IMR-90 (cell line): ENCODE results near the gene TTC38. TPM values are rescaled to one million over a fixed set of nuclear protein-coding genes. Genes with fewer than 3 reads are reported as not detected.

Experiments used
- ATAC-seq: fragments of 200-7000 bp; cut with Tn5 transposase; 2 replicates; pipeline ENCODE4 v1.9.1; 2020; ENCODE audit warnings: low read depth, mild to moderate bottlenecking, moderate library complexity
- BruUV-seq: library from RNA; stranded (reverse); fragments of 400-500 nt; replicated peaks from 2 replicates; lab custom pipeline; 2021; lab: Mats Ljungman, UMichigan
- CTCF ChIA-PET: fragments of 300-600 bp; formaldehyde crosslinking; extraction: SDS; loops from one replicate; lab custom pipeline; 2021; ENCODE audit warnings: antibody characterized with exemption; lab: Yijun Ruan, JAX
- POLR2A ChIA-PET: fragments of 300-600 bp; sonication (Branson Sonifier 250); formaldehyde crosslinking; loops from one replicate; lab custom pipeline; 2022; ENCODE audit warnings: antibody characterized with exemption; ENCODE audit not compliant: unreplicated experiment; lab: Charles Lee
- DNase-seq: peaks from one replicate; pipeline ENCODE4 v3.0.0; 2013
- H2AFZ ChIP-seq: replicated peaks from 2 replicates; pipeline ENCODE3; 2013; ENCODE audit warnings: low read length, mild to moderate bottlenecking; ENCODE audit not compliant: poor library complexity
- H2AK5ac ChIP-seq: 2 replicates; pipeline ENCODE4 v1.6.1; 2013; ENCODE audit warnings: low read depth, low read length, inconsistent platforms
- H2AK9ac ChIP-seq: replicated peaks from 2 replicates; pipeline ENCODE3; 2013; ENCODE audit warnings: mild to moderate bottlenecking, low read depth, low read length, moderate library complexity; ENCODE audit not compliant: poor library complexity
- H2BK120ac ChIP-seq: 2 replicates; pipeline ENCODE4 v1.6.1; 2013; ENCODE audit warnings: low read depth, low read length, inconsistent platforms
- H2BK15ac ChIP-seq: 3 replicates; pipeline ENCODE4 v1.6.1; 2013; ENCODE audit warnings: low read depth, low read length, inconsistent platforms
- H2BK20ac ChIP-seq: 2 replicates; pipeline ENCODE4 v1.6.1; 2013; ENCODE audit warnings: low read depth, mild to moderate bottlenecking, inconsistent platforms, low read length, moderate library complexity
- H2BK5ac ChIP-seq: 2 replicates; pipeline ENCODE4 v1.6.1; 2013; ENCODE audit warnings: mild to moderate bottlenecking, low read depth, low read length, inconsistent platforms; ENCODE audit not compliant: poor library complexity, severe bottlenecking
- H3K14ac ChIP-seq: replicated peaks from 2 replicates; pipeline ENCODE4 v1.6.1; 2013; ENCODE audit warnings: low read depth, low read length, inconsistent platforms
- H3K18ac ChIP-seq: 2 replicates; pipeline ENCODE4 v1.6.1; 2013; ENCODE audit warnings: low read depth, low read length, control low read depth
- H3K23ac ChIP-seq: 2 replicates; pipeline ENCODE4 v1.6.1; 2013; ENCODE audit warnings: low read depth, low read length, inconsistent platforms
- H3K27ac ChIP-seq: 2 replicates; pipeline ENCODE4 v1.5.1; 2013; ENCODE audit warnings: mild to moderate bottlenecking, control low read depth, low read length; ENCODE audit not compliant: insufficient read depth
- H3K27me3 ChIP-seq: 2 replicates; pipeline ENCODE4 v1.6.1; 2013; ENCODE audit warnings: low read length; ENCODE audit not compliant: control insufficient read depth, insufficient read depth
- H3K36me3 ChIP-seq: 2 replicates; pipeline ENCODE4 v1.6.1; 2013; ENCODE audit warnings: low read length, mixed read lengths; ENCODE audit not compliant: control insufficient read depth, insufficient read depth
- H3K4ac ChIP-seq: 2 replicates; pipeline ENCODE4 v1.6.1; 2013; ENCODE audit warnings: low read depth, low read length, inconsistent platforms
- H3K4me1 ChIP-seq: 2 replicates; pipeline ENCODE4 v1.6.1; 2013; ENCODE audit warnings: low read length, mixed read lengths; ENCODE audit not compliant: control insufficient read depth, insufficient read depth
- H3K4me2 ChIP-seq: 2 replicates; pipeline ENCODE4 v1.6.1; 2013; ENCODE audit warnings: low read depth, mild to moderate bottlenecking, control low read depth, low read length, moderate library complexity
- H3K4me3 ChIP-seq: 2 replicates; pipeline ENCODE4 v1.5.1; 2013; ENCODE audit warnings: low read depth, mild to moderate bottlenecking, control low read depth, low read length, moderate library complexity; ENCODE audit not compliant: insufficient read depth
- H3K56ac ChIP-seq: 2 replicates; pipeline ENCODE4 v1.6.1; 2013; ENCODE audit warnings: low read length, inconsistent platforms; ENCODE audit not compliant: insufficient read depth; ENCODE audit errors: extremely low read depth
- H3K79me1 ChIP-seq, 2 experiments: 2 replicates each; pipeline ENCODE4 v1.6.1; 2013; ENCODE audit warnings: low read length in 2 of 2, inconsistent platforms in 1 of 2, low read depth in 1 of 2
- H3K9ac ChIP-seq: 2 replicates; pipeline ENCODE4 v1.6.1; 2013; ENCODE audit warnings: low read depth, low read length, control low read depth
- H3K9me1 ChIP-seq: 2 replicates; pipeline ENCODE4 v1.6.1; 2013; ENCODE audit warnings: low read length, inconsistent platforms; ENCODE audit not compliant: insufficient read depth
- H3K9me3 ChIP-seq: 2 replicates; pipeline ENCODE4 v1.6.1; 2013; ENCODE audit warnings: low read length; ENCODE audit not compliant: control insufficient read depth, insufficient read depth
- H4K20me1 ChIP-seq: 2 replicates; pipeline ENCODE4 v1.6.1; 2013; ENCODE audit warnings: low read length, inconsistent platforms; ENCODE audit not compliant: insufficient read depth
- H4K5ac ChIP-seq: 2 replicates; pipeline ENCODE4 v1.6.1; 2013; ENCODE audit warnings: mild to moderate bottlenecking, low read depth, low read length, control low read depth
- H4K8ac ChIP-seq, 2 experiments: 2 replicates each; pipeline ENCODE4 v1.6.1; 2013; ENCODE audit warnings: low read depth in 2 of 2, low read length in 2 of 2, control low read depth in 1 of 2, inconsistent platforms in 1 of 2
- H4K91ac ChIP-seq: 2 replicates; pipeline ENCODE4 v1.6.1; 2013; ENCODE audit warnings: low read depth, low read length, inconsistent platforms; ENCODE audit not compliant: insufficient read depth
- CEBPB ChIP-seq: IDR thresholded peaks from 2 replicates; pipeline ENCODE4 v1.6.1; 2012; ENCODE audit warnings: low read depth, low read length, improper control_type of control experiment
- MAFK ChIP-seq: IDR thresholded peaks from 2 replicates; pipeline ENCODE4 v1.6.1; 2012; ENCODE audit warnings: low read depth, low read length, improper control_type of control experiment
- POLR2A ChIP-seq: IDR thresholded peaks from 2 replicates; pipeline ENCODE4 v1.6.1; 2012; ENCODE audit warnings: mild to moderate bottlenecking, low read depth, low read length
- WGBS, 2 experiments: methylation state at CpG; one replicate each; pipeline versions ENCODE4 v1.1.5 to v1.1.7; 2013; ENCODE audit warnings: missing lambda C conversion rate in 2 of 2; ENCODE audit not compliant: insufficient read length in 1 of 2; ENCODE audit errors: extremely low coverage in 2 of 2; 5-methylcytosine and 5-hydroxymethylcytosine counted together
- dilution Hi-C: fragments of 300-500 bp; cut with HindIII; formaldehyde crosslinking; loops from one replicate; pipeline ENCODE4 v1.14.3; 2018; ENCODE audit warnings: low sequenced_read_pairs; ENCODE audit not compliant: unreplicated experiment
- in situ Hi-C: fragments of 300-500 bp; cut with MboI; formaldehyde crosslinking; loops from 3 replicates; pipeline ENCODE4 v1.14.3; 2019; ENCODE audit warnings: low sequenced_read_pairs, inconsistent platforms, mixed read lengths
- intact Hi-C: fragments of 100-400 bp; cut with micrococcal nuclease; formaldehyde crosslinking; loops from 2 replicates; pipeline ENCODE4 v1.10.0; 2022
- polyA plus RNA-seq, 3 experiments: library from polyadenylated mRNA; depleted of rRNA; stranded (reverse); fragments of >200 nt; gene quantifications; 2 replicates each; pipeline ENCODE4 v1.2.3, GENCODE V29; 2012; ENCODE audit warnings: low replicate concordance in 1 of 3
- total RNA-seq: library from RNA; depleted of rRNA; stranded (reverse); fragments of >200 nt; gene quantifications from 2 replicates; pipeline ENCODE4 v1.2.3, GENCODE V29; 2012
- TF ChIP-seq, protein P1 (sequence below): fragments of 150-350 bp; IDR thresholded peaks from 2 replicates; pipeline ENCODE4 v1.6.1; 2017; ENCODE audit warnings: mild to moderate bottlenecking, antibody characterized with exemption, low read length, low read depth

Gene TTC38
- total and polyA plus RNA-seq, 2 of the 4 experiments (the other 2 are of a cell fraction): 43.6 to 52.3 TPM

DNA sequence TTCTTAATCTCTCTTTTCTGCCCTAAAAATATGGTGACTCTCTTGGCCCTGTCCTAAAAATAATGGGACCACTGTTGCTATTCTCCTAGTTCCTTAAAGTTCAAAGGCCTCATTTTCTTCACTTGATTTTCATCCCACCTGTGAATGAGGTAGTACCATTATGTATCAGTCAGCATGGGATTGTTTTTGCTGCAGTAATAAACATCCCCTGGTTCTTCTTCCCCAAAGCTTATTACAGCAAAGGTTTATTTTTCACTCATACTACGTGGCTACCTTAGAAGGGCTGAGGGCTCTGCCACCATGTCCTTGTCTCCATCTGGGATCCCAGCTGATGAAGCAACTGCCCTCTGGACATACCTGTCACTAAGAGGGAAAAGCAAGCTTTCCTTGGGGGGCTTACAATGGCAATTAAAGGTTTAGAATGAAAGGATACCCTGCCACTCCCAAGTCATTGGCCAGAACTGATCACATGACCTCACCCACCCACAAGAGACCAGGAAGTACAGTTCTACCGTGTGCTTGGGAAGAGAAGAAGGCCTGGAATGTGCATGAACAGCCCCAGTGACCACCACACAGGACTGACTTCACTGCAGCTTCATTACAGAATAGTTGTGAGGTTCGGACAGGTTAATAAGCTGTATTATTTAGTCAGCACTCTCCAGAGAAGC lies 7.8 kb downstream of the TTC38 start:
- Histone ChIP-seq H3K27ac (no peak overlapping the region), H2BK15ac (no peak overlapping the region), H3K18ac (no peak overlapping the region), H3K4me2 (no peak overlapping the region), H2AFZ (no peak overlapping the region), H4K8ac (0 out of 4 replicates have a peak overlapping the region, but pooled peaks of 1 of the 2 experiments have one; percentile 47), H3K9me1 (no peaks in the 10 kb centered on the region), H3K4ac (no peak overlapping the region), H3K56ac (no peak overlapping the region), H2BK120ac (no peak overlapping the region), H3K4me3 (no peak overlapping the region), H3K9ac (no peak overlapping the region), H3K79me1 (no peaks in the 10 kb centered on the region; a peak in 2 of 4 replicates), H3K27me3 (no peaks in the 10 kb centered on the region), H3K4me1 (no peaks in the 10 kb centered on the region), H4K20me1 (no peaks in the 10 kb centered on the region), H2BK20ac (no peak overlapping the region), H4K91ac (no peak overlapping the region), H2BK5ac (no peak overlapping the region), H2AK9ac (no peak overlapping the region), H3K23ac (no peak overlapping the region), H3K36me3 (peaks cover 70% of the 10 kb centered on the region), H2AK5ac (no peak overlapping the region), H3K9me3 (no peaks in the 10 kb centered on the region), H3K14ac (no peak overlapping the region), H4K5ac (no peak overlapping the region)
- TF ChIP-seq CEBPB: no peak
- TF ChIP-seq POLR2A: no peak
- TF ChIP-seq, protein P1, sequence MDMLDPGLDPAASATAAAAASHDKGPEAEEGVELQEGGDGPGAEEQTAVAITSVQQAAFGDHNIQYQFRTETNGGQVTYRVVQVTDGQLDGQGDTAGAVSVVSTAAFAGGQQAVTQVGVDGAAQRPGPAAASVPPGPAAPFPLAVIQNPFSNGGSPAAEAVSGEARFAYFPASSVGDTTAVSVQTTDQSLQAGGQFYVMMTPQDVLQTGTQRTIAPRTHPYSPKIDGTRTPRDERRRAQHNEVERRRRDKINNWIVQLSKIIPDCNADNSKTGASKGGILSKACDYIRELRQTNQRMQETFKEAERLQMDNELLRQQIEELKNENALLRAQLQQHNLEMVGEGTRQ: peak; percentile 66; the same call in 1 of the 2 replicates
- TF ChIP-seq MAFK: no peak
- WGBS, 2 experiments: no CpG with 5 or more reads among the region's 3 CpGs
- ChIA-PET CTCF (no interaction called here), POLR2A (no interaction called here)
- DNase-seq (no peak), ATAC-seq (no peak)
- in situ Hi-C loops: no loop called here
- dilution Hi-C loops: no loop called here
- intact Hi-C loops: no loop called here
- no TSS peak for BruUV-seq
